Cerebellar nuclear complex (tissue), 1 donor: ENCODE results near the gene PCNT.

Experiments
- DNase-seq, 2 experiments: peaks; one replicate each; lab custom pipeline; 2025; lab: John Stamatoyannopoulos, UW

Gene PCNT, protein sequence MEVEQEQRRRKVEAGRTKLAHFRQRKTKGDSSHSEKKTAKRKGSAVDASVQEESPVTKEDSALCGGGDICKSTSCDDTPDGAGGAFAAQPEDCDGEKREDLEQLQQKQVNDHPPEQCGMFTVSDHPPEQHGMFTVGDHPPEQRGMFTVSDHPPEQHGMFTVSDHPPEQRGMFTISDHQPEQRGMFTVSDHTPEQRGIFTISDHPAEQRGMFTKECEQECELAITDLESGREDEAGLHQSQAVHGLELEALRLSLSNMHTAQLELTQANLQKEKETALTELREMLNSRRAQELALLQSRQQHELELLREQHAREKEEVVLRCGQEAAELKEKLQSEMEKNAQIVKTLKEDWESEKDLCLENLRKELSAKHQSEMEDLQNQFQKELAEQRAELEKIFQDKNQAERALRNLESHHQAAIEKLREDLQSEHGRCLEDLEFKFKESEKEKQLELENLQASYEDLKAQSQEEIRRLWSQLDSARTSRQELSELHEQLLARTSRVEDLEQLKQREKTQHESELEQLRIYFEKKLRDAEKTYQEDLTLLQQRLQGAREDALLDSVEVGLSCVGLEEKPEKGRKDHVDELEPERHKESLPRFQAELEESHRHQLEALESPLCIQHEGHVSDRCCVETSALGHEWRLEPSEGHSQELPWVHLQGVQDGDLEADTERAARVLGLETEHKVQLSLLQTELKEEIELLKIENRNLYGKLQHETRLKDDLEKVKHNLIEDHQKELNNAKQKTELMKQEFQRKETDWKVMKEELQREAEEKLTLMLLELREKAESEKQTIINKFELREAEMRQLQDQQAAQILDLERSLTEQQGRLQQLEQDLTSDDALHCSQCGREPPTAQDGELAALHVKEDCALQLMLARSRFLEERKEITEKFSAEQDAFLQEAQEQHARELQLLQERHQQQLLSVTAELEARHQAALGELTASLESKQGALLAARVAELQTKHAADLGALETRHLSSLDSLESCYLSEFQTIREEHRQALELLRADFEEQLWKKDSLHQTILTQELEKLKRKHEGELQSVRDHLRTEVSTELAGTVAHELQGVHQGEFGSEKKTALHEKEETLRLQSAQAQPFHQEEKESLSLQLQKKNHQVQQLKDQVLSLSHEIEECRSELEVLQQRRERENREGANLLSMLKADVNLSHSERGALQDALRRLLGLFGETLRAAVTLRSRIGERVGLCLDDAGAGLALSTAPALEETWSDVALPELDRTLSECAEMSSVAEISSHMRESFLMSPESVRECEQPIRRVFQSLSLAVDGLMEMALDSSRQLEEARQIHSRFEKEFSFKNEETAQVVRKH (N-terminal part only)

DNA sequence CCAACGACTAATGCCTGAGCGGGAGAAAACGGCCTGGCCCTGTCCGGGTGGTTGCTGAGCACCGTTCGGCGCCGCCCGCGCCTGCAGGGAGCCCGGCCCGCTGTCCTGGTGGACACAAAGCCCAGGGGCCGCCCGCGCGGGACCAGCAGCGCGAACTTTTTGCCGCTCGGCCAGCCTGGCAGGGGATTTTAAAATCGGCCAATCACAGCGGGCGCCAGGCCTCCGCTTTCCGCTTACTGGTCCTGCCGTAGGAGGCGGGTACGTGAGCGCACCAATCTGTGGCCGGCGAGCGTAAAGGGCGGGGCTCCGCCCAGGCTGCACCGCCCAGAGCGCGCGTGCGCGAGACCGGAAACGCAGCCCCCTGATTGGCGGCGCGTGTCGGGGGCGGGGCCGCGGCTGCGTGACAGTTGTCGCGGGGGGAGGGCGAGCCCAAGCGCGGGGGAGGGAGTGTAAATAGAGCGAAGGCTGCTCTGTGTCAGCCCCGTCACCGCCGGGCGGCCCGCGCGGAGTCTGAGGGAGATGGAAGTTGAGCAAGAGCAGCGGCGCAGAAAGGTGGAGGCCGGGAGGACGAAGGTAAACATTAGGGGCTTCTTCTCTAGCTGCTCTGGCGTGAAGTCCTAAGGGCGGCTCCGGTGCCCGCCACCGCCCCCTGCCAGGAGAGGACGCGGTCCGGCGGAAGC is at the start of gene PCNT, which contains the start of gene C21orf58:
TSS of gene PCNT (plus strand) at position 447 of the 680 bp plus-strand sequence. CDS start at position 520, 73 bp downstream.
TSS of gene C21orf58 (minus strand) at position 161 of the 680 bp plus-strand sequence. CDS start 1,132 bp downstream, outside the sequence.
- DNase-seq: peak; percentile 62 to 88

DNA sequence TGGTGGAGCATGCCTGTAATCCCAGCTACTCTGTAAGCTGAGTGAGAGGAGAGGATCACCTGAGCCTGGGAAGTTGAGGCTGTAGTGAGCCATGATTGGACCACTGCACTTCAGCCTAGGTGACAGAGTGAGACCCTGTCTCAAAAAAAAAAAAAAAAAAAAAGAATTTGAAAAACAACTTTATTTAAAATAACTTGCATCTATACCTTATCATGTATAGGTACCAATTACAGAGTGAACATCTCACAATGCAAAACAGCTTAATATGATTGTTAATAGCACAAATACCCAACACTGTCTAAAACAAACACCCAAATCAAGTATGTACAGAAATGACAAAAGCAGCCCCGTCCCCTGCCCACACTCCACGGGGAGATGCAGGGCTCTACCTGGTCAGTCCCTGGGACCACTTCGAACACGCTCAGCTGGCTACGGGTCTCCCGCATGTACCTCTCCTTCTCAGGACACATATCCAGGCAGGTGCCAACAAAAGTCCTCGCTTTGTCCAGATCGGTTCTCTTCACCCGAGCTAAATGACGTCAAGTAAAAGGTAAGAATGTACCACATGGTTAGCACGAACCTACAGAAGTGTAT is 49.1 kb upstream of the PCNT start:
- no peak for DNase-seq

DNA sequence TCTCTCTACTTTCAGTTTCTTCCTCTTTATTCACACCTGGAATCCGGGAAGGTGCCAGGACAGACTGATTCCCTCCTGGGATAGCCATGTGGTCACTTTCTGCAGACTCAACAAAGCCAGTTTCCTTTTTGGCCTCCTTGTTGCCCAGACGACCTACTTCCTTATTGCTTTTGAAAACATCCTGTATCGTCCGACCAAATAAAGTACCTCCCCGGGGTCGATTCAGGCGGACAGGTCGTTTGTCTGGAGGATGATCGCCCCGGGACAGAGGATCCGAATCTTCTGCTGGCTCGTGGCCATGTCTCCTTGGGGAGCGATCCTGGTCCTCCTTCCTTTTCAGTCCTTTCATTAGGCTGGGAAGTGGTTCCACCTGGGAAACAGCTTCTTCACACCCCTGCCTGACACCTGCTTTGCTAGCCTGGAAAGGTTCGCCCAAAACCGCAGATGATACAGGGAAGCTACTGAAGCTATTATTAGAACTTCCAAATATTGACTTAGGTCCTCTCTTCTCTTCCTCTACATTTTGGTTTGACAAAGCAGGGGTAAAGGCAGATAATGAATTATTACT is 39.8 kb upstream of the PCNT start:
- no peak for DNase-seq

DNA sequence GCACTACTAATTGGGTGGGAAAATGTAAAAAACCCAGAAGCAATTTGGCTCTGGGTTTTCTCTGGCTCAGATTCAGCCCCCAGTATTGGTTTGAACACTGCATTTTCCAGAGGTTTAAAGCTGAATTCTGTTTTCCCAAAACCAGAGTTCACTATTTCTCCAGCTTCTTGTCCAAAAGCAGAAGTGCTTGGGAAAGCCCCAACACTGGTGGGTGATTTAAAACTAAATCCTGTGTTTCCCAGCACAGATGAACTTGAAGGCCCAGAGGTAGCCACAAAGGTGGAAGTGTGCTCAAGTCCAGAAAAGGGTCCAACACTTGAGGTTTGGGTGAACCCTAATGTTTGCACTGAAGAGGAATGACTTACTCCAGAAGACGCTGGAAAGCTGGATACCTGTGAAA is 39.2 kb upstream of the PCNT start:
- no peak for DNase-seq

DNA sequence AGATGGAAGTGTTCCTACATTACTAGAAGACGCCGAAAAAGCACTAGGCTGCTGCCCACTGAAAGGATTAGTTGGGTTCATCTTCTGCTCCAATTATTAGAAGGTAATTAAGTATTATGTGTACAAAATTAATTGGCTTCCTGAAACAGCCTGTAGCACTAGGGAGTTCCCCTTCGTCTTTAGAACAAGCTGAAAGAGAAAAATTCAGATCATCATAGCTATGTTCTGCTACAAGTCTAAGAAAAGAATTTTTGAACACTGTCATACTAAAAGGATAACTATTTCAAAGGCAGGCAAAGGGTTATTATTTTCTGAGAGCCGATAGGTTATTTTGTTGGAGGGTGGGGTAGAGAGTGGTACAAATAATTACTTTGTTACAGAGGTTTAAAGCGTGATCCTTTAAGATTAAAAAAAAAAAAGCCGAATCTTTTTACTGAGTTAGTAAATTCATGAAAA is 38.7 kb upstream of the PCNT start, which contains the start of gene MCM3AP:
TSS of gene MCM3AP (minus strand) at position 406 of the 456 bp plus-strand sequence. CDS start at position 81, 325 bp downstream.
- DNase-seq: no peak

DNA sequence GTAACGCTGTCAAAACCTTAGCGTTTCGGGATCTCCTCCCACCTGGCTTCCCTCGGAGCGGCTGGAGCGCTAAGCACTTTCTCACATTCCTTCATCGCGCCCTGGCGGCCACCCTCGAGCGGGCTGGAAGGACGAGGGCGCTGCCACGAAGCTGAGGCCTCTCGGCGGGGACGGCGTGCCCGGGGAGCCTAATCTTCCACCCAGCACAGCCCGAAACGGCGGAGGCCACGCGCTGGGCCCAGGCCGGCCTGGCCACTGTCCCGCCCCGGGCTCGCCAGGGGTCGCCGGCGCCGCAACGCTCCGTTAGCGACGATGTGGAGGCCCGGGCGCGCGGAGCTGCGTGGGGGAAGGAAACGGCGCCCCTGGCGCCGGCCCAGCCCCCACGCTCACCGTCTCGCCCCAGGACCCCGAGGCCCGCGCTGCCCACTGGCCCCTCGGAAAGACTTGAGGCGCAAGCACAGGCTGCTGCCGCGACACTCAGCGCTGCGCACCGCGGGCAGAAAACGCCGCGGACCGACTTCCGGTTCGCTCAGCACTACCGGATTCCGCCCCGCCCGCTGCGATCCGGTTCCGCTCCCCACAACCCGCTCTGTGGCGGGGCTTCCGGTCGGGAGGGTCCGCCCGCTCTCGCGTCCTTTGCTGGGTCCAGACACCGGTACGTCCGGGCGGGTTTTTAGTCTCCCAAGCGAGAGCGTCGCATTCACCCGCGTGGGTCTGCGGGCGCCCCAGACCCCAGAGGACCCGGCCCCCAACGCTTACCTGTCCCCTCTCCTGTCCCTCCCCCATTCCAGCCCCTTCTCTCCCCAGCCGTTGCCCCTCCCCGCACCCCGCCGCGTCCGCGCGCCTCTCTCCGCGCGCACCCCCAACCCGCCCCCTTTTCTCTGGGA is 38.0 kb upstream of the PCNT start, which contains the start of gene YBEY:
TSS of gene YBEY (plus strand) at position 582 of the 887 bp plus-strand sequence. CDS start 572 bp downstream, outside the sequence.
- peak; percentile 4 to 66 for DNase-seq

DNA sequence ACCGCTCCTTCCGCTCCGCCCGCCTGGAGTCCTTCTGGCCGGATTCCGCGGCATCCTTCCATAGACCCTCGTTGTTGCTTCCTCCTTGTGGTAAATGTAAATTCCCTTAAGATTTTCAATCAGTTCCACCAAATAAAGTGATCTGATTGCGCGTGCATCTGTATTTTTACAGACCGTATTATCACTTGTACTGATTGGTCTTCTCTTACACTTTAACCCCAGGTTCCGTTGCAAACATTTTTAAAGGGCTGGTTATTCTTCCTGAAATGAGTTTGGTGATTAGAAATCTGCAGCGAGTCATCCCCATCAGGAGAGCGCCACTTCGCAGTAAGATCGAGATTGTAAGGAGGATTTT is 37.3 kb upstream of the PCNT start:
- no peak for DNase-seq

DNA sequence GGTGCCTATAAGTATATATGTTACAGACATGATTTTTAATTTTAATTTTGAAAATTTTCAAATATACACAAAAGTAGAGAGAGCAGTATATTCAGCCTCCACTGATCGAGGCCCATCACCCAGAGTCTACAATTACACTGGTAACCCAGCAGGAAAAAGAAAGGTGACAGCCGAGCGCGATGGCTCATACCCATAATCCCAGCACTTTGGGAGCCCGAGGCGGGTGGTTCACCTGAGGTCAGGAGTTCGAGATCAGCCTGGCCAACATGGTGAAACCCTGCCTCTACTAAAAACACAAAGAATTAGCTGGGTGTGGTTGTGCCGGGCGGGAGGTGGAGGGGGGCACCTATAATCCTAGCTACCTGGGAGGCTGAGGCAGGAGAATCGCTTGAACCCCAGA is 36.4 kb upstream of the PCNT start:
- DNase-seq: no peak

DNA sequence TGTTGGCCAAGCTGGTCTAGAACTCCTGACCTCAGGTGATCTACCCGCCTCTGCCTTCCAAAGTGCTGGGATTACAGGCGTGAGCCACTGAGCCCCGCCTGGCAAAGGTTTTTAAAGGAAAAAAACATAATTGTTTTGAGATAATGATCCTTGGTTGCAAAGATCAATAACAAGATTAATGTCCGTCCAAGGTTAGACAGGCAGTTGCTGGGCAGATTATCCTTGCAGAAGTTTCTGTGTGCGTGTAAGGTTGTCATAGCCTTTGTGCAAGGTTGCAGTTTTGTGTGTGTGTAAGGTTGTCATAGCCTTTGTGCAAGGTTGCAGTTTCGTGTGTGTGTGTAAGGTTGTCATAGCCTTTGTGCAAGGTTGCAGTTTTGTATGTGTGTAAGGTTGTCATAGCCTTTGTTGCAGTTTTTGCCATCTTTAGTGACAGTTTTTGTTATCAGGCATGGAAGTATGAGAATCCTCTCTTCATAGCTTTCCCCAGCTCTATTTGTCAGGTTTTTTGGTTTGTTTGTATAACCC is 34.2 kb upstream of the PCNT start:
- no peak for DNase-seq

DNA sequence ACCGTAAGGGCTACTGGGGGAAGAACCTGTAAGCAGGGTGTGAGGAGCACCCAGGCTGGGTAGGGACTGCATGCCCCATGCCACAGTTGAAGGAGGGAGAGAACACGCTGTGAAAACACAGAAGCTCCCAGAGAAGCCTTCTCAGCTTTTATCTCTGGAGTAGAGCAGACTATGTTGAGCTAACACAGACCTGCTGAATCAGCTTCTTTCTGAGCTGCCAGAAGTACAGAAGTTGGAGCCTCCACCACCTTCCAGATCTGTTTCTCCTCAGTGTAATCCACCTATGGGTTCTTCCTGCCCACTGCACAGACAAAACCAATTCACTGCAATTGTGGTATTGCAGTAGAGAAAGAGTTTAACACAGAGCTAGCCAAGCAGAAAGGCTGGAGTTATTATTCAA is 32.4 kb upstream of the PCNT start:
- DNase-seq: no peak

DNA sequence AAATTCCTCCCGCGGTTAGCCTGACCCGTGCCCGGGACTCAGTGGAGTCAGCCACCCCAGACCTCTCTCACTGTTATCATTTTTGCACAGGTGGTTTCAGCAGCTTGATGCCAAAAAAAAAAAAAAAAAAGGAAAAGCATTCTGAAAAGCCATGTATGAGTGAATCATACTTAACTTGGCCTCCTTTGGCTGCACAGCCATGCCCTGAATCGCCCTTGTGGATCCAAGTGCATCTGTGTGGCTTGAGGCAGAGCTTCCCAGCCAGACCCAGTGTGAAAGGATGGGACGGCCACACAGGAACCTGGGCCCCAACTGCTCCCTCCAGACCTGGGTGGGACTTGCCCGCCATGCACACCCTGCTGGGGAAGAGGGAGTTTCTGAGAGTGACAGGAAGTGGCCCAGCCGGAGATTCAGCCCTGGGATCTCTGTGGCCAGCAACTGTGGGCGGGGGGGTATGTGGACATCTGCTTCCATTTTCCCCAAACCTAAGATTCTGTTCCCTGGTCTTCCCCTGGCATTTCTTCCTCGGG is 29.2 kb upstream of the PCNT start:
- no peak for DNase-seq

DNA sequence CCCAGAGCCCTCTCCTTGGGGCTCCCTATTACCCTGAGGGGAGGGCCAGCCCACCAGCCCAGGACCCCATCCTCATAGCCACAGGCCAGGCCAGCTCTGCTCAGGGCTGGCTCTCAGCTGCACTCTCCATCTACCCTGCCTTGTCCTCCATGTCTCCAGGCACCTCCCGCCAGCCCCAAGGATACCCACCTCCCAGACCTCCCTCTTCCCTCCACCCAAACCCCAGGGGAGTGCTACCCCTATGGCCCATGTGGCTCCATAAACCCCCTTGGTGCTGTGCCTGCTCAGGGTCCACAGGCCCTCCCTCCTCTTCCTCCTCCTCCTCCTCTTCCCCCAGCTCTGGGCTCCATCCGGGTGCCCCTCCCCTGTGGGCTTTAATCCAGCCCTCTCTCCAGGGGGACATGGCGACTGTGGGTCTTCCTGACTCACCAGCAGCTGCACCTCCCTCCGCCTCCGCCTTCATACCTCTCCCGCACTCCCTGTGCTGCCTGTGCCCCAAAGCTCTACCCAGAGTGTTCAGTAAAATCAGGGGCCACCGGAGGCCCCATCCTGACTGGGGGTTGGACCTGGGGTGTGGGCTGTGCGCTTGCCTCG is 28.7 kb upstream of the PCNT start:
- DNase-seq: no peak

DNA sequence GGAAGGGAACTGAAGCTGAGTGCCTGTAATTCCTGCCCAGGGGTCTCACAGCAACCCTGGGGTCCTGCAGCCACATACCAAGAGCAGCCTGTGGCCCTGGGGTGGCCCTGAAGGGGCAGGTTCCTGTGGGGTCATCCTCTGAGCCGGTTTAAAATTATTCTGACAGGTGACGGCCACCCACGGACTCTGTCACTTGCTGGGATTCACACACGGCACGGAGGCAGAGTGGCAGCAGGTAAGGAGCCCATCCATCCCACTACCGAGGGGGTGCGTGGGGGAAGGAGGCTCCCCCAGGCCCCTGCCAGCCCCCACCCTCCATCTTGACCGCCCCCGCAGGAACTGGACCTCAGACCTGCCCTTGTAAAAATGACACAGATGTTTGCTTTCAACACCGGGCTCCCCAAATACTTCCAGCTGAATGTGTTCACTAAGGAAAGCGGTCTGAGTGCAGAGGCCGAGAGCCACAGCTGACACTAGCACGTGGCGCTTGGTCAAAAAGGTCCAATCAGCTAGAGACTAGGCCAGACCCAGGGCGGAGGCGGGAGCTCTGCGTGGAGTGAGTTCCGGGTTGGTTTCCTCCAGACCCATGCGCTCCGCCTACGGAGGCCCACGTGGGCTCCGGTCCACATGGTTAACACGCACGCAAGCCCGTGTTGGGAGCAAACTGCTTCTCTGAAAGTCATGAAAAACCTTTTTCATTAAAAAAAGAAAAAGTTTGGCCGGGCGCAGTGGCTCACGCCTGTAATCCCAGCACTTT is 27.8 kb upstream of the PCNT start:
- DNase-seq: no peak

DNA sequence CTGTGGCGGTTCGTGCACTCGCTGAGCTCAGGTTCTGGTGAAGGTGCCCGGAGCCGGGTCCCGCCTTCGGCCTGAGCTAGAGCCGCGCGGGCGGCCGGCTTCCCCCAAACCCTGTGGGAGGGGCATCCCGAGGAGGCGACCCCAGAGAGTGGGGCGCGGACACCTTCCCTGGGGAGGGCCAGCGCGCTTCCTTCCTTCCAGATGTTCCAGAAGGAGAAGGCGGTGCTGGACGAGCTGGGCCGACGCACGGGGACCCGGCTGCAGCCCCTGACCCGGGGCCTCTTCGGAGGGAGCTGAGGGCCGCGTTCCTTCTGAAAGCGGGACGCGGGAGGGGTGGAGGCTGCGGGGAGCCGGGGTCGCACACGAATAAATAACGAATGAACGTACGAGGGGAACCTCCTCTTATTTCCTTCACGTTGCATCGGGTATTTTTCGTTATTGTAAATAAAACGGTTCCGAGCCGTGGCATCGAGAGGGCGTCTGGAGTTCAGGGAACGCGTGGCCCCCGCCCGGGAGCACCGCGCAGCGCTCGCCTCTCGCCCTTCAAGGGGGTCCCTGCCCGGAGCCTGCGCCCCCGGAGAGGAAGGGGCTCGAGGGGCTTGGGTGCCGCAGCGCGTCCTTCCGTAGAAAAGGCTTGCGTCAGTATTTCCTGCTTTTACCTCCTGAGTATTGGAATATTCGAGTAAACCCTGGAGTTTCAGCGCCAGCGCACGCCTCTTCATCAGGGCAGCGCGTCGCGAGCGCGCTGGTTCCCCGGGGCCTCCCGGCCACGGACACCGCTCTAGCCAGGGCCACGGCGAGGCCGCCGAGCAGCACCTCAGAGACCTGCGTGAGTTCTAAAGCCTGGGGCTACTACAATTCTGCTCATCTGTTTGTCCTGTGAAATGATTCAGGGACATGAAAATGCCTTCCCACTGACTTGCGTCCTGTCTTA is 26.4 kb upstream of the PCNT start:
- DNase-seq: no peak

DNA sequence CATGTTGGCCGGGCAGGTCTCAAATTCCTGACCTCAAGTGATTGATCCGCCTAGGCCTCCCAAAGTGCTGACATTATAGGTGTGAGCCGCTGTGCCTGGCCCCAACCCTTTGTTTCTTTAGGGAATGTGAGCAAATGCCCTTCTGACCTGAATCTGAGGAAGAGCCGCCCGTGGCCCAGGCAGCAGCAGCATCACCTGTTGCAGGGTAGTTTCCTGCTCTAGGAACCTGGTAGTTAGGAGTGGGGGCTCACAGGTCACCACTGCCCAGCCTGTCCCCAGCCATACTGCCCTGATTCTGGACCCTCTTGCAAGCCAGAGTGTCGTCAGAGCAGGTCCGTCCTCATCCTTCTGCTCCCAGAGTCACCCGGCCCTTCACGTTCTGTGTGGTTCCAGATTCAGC is 24.8 kb upstream of the PCNT start:
- no peak for DNase-seq

DNA sequence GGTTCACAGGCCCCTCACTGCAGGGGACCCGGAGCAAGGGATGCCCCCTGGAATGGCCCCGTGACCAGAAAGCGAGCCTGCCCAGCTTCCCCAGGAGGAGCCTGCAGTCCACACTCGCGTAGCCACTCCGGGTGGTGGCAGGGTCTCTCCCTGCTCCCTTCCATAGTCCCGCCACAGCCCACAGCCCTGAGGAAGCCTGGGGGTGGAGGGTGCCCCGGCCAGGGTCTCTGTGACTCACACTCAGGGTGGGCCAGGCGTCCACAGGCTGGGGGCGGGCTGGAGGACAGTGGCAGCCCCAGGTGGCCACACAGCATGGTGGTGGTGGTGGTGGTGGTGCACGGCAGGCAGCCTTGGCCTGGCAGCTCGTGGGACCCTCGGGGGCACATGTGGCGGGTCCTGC is 22.2 kb upstream of the PCNT start:
- no peak for DNase-seq
